Fibroblast of lung (primary cell): ENCODE measurements around the gene GRK3. TPM values are rescaled to one million over a fixed set of nuclear protein-coding genes. Genes with fewer than 3 reads are reported as not detected.

Source experiments
- DNase-seq, 2 donors: peaks; one replicate each; pipeline versions ENCODE4 v3.0.0 to v3.0.0-alpha.2; 2010; ENCODE audit warnings: low read depth in 2 of 2
- H2AFZ ChIP-seq: 2 replicates; pipeline ENCODE4 v1.5.1; 2012; ENCODE audit warnings: low read length, control low read depth, inconsistent platforms
- H3K27ac ChIP-seq: 2 replicates; pipeline ENCODE4 v1.5.1; 2011; ENCODE audit warnings: low read length, control low read depth; ENCODE audit not compliant: insufficient read depth
- H3K27me3 ChIP-seq: 2 replicates; pipeline ENCODE4 v1.5.1; 2011; ENCODE audit warnings: mild to moderate bottlenecking, low read length; ENCODE audit not compliant: control insufficient read depth, insufficient read depth
- H3K36me3 ChIP-seq: 2 replicates; pipeline ENCODE4 v1.5.1; 2011; ENCODE audit warnings: low read length; ENCODE audit not compliant: control insufficient read depth, insufficient read depth
- H3K4me1 ChIP-seq: 2 replicates; pipeline ENCODE4 v1.5.1; 2011; ENCODE audit warnings: low read length; ENCODE audit not compliant: control insufficient read depth, insufficient read depth; ENCODE audit errors: extremely low read depth
- H3K4me2 ChIP-seq: 2 replicates; pipeline ENCODE4 v1.5.1; 2011; ENCODE audit warnings: low read length, control low read depth; ENCODE audit not compliant: insufficient read depth; ENCODE audit errors: extremely low read depth
- H3K4me3 ChIP-seq, 4 experiments: fragments of 200-600 bp in 1 of 4; sonication (generic) in 1 of 4; replicated peaks in 1 of 4; 2 replicates each; pipeline ENCODE4 v1.5.1; 2011 to 2016; ENCODE audit warnings: low read length in 4 of 4, low read depth in 3 of 4, mild to moderate bottlenecking in 3 of 4, control low read depth in 2 of 4, inconsistent platforms in 1 of 4, mixed read lengths in 1 of 4; ENCODE audit not compliant: insufficient read depth in 1 of 4; ENCODE audit errors: control extremely low read depth in 1 of 4
- H3K79me2 ChIP-seq: 2 replicates; pipeline ENCODE4 v1.5.1; 2012; ENCODE audit warnings: mild to moderate bottlenecking, low read length, inconsistent platforms; ENCODE audit not compliant: control insufficient read depth, insufficient read depth
- H3K9ac ChIP-seq: 2 replicates; pipeline ENCODE4 v1.5.1; 2011; ENCODE audit warnings: mild to moderate bottlenecking, low read length, control low read depth; ENCODE audit not compliant: insufficient read depth
- H3K9me3 ChIP-seq: 2 replicates; pipeline ENCODE4 v1.5.1; 2012; ENCODE audit warnings: low read depth, low read length; ENCODE audit not compliant: control insufficient read depth, insufficient read depth
- H4K20me1 ChIP-seq: 2 replicates; pipeline ENCODE4 v1.5.1; 2011; ENCODE audit warnings: low read length; ENCODE audit not compliant: control insufficient read depth, insufficient read depth; ENCODE audit errors: extremely low read depth
- CTCF ChIP-seq, 2 donors: IDR thresholded peaks in 1 of 2; conservative IDR thresholded peaks in 1 of 2; 1 replicate in 1 of 2; 2 replicates in 1 of 2; pipeline ENCODE4 v1.5.1; 2011 to 2012; ENCODE audit warnings: low read length in 2 of 2, control low read depth in 1 of 2, inconsistent platforms in 1 of 2, low read depth in 1 of 2, mild to moderate bottlenecking in 1 of 2
- EZH2 ChIP-seq: IDR thresholded peaks from 2 replicates; pipeline ENCODE4 v1.5.1; 2012; ENCODE audit warnings: low read length, control low read depth, mild to moderate bottlenecking; ENCODE audit errors: missing control alignments
- polyA plus RNA-seq, 2 donors: library from polyadenylated mRNA; depleted of rRNA in 1 of 2; stranded (reverse) in 1 of 2; unstranded in 1 of 2; fragments of >200 nt; gene quantifications; 2 replicates each; pipeline ENCODE4 v1.2.1, GENCODE V29; 2011 to 2012; ENCODE audit warnings: missing spikeins in 1 of 2
- total RNA-seq: library from RNA; depleted of rRNA; stranded (reverse); fragments of >200 nt; gene quantifications from 2 replicates; pipeline ENCODE4 v1.2.1, GENCODE V29; 2014

Gene GRK3
- total and polyA plus RNA-seq, 2 donors (not counting 1 experiment from before 2014, with no cell fraction given), result 1.6 to 1.7 TPM

GRCh38 chr22:25762147-25762546 lies 197.7 kb downstream of the GRK3 start:
- H3K79me2 ChIP-seq, result no peaks in the 10 kb centered on the region
- no peak for TF ChIP-seq EZH2
- no peak for TF ChIP-seq CTCF (conservative IDR thresholded peaks at IDR 0.05 in 1 of 2, IDR thresholded peaks at IDR 0.05 in 1 of 2; ENCODE audit: low read depth in 1 of 2, low read length in 2 of 2)
- H3K36me3 ChIP-seq, result no peaks in the 10 kb centered on the region
- no peak overlapping the region for H3K9ac ChIP-seq
- no peak overlapping the region for H3K27ac ChIP-seq
- H4K20me1 ChIP-seq, result no peaks in the 10 kb centered on the region
- H3K4me1 ChIP-seq, result peaks cover 10% of the 10 kb centered on the region
- H3K27me3 ChIP-seq, result no peaks in the 10 kb centered on the region
- no peaks in the 10 kb centered on the region for H3K9me3 ChIP-seq
- DNase-seq, result peak in 1 of 2 donors; percentile 34
- H3K4me2 ChIP-seq, result no peak overlapping the region
- H3K4me3 ChIP-seq, result no peak overlapping the region
- no peak overlapping the region for H2AFZ ChIP-seq

GRCh38 chr22:25763239-25763777 lies 198.8 kb downstream of the GRK3 start:
- no peaks in the 10 kb centered on the region for H3K79me2 ChIP-seq
- H3K27ac ChIP-seq, result no peak overlapping the region
- TF ChIP-seq EZH2 (no peak), CTCF (conservative IDR thresholded peaks at IDR 0.05 in 1 of 2, IDR thresholded peaks at IDR 0.05 in 1 of 2; ENCODE audit: low read depth in 1 of 2, low read length in 2 of 2) (no peak)
- no peaks in the 10 kb centered on the region for H3K9me3 ChIP-seq
- no peaks in the 10 kb centered on the region for H3K27me3 ChIP-seq
- peaks cover 10% of the 10 kb centered on the region for H3K4me1 ChIP-seq
- no peak overlapping the region for H3K4me3 ChIP-seq
- H3K4me2 ChIP-seq, result no peak overlapping the region
- H2AFZ ChIP-seq, result no peak overlapping the region
- peak in 1 of 2 donors; percentile 27 for DNase-seq
- no peaks in the 10 kb centered on the region for H3K36me3 ChIP-seq
- no peak overlapping the region for H3K9ac ChIP-seq
- H4K20me1 ChIP-seq, result no peaks in the 10 kb centered on the region

GRCh38 chr22:25764270-25765015 lies 200.0 kb downstream of the GRK3 start:
- Histone ChIP-seq H3K79me2 (no peaks in the 10 kb centered on the region), H3K9ac (no peak overlapping the region), H3K27ac (no peak overlapping the region), H2AFZ (no peak overlapping the region), H3K36me3 (no peaks in the 10 kb centered on the region), H3K9me3 (no peaks in the 10 kb centered on the region), H3K4me1 (peaks cover 7% of the 10 kb centered on the region), H3K4me3 (no peak overlapping the region), H3K27me3 (no peaks in the 10 kb centered on the region), H3K4me2 (no peak overlapping the region), H4K20me1 (no peaks in the 10 kb centered on the region)
- TF ChIP-seq CTCF (conservative IDR thresholded peaks at IDR 0.05 in 1 of 2, IDR thresholded peaks at IDR 0.05 in 1 of 2; ENCODE audit: low read depth in 1 of 2, low read length in 2 of 2), result peak in 1 of 2 donors; percentile 4
- no peak for TF ChIP-seq EZH2
- no peak for DNase-seq
